Neural cell (in vitro differentiated cells): ENCODE measurements around the gene ZC2HC1B. TPM values are rescaled to one million over a fixed set of nuclear protein-coding genes. Genes with fewer than 3 reads are reported as not detected.

Experiments
- H2AFZ ChIP-seq: fragments of 200-600, 300-800 bp; sonication (generic), shearing (Covaris generic); 2 replicates; pipeline ENCODE4 v1.6.0; 2014; ENCODE audit warnings: low read depth, mild to moderate bottlenecking, antibody characterized with exemption, low read length, moderate library complexity
- H3F3A ChIP-seq: fragments of 200-600 bp; shearing (Covaris generic); 2 replicates; pipeline ENCODE4 v1.6.1; 2016; ENCODE audit warnings: mild to moderate bottlenecking, moderate library complexity, mixed read lengths, antibody characterized with exemption, low read length; ENCODE audit not compliant: insufficient read depth, poor library complexity, severe bottlenecking
- H3K27ac ChIP-seq: fragments of 200-600, 300-800 bp; sonication (generic), shearing (Covaris generic); 2 replicates; pipeline ENCODE4 v1.5.1; 2014; ENCODE audit warnings: mild to moderate bottlenecking, low read length, moderate library complexity
- H3K27me3 ChIP-seq: fragments of 300-800, 200-600 bp; sonication (generic), shearing (Covaris generic); 2 replicates; pipeline ENCODE4 v1.6.0; 2014; ENCODE audit warnings: mild to moderate bottlenecking, low read depth, low read length, moderate library complexity; ENCODE audit not compliant: insufficient read depth
- H3K36me3 ChIP-seq: fragments of 300-800, 200-600 bp; sonication (generic), shearing (Covaris generic); 2 replicates; pipeline ENCODE4 v1.5.1; 2014; ENCODE audit warnings: mild to moderate bottlenecking, antibody characterized with exemption, low read length, moderate library complexity; ENCODE audit not compliant: insufficient read depth
- H3K4me2 ChIP-seq: fragments of 300-800, 200-600 bp; sonication (generic), shearing (Covaris generic); 2 replicates; pipeline ENCODE4 v1.6.0; 2014; ENCODE audit warnings: mild to moderate bottlenecking, low read length
- H3K4me3 ChIP-seq: fragments of 300-800, 200-600 bp; sonication (generic), shearing (Covaris generic); 2 replicates; pipeline ENCODE4 v1.5.1; 2014; ENCODE audit warnings: mild to moderate bottlenecking, low read length, moderate library complexity
- H3K79me2 ChIP-seq: fragments of 200-600 bp; shearing (Covaris generic); replicated peaks from 2 replicates; pipeline ENCODE4 v1.6.0; 2014; ENCODE audit warnings: mild to moderate bottlenecking, low read length, moderate library complexity; ENCODE audit not compliant: insufficient read depth
- H3K9ac ChIP-seq: fragments of 300-800, 200-600 bp; sonication (generic), shearing (Covaris generic); 2 replicates; pipeline ENCODE4 v1.6.1; 2016; ENCODE audit warnings: mild to moderate bottlenecking, low read length, mixed read lengths
- H3K9me2 ChIP-seq: fragments of 200-600 bp; shearing (Covaris generic); 2 replicates; pipeline ENCODE4 v1.6.1; 2016; ENCODE audit warnings: mild to moderate bottlenecking, low read length, mixed read lengths; ENCODE audit not compliant: insufficient read depth
- H3K9me3 ChIP-seq: fragments of 200-600, 300-800 bp; sonication (generic), shearing (Covaris generic); 2 replicates; pipeline ENCODE4 v1.6.1; 2016; ENCODE audit warnings: mild to moderate bottlenecking, mixed run types, low read length, moderate library complexity, mixed read lengths
- H4K20me1 ChIP-seq: fragments of 200-600 bp; shearing (Covaris generic); 2 replicates; pipeline ENCODE4 v1.6.1; 2016; ENCODE audit warnings: mild to moderate bottlenecking, mixed run types; ENCODE audit not compliant: insufficient read depth
- CTCF ChIP-seq: fragments of 450-650 bp; IDR thresholded peaks from 2 replicates; pipeline ENCODE4 v1.5.1; 2014; ENCODE audit warnings: antibody characterized with exemption, mild to moderate bottlenecking, moderate library complexity; ENCODE audit not compliant: poor library complexity, severe bottlenecking
- EP300 ChIP-seq: fragments of 450-650 bp; conservative IDR thresholded peaks from 2 replicates; pipeline ENCODE4 v1.6.1; 2014; ENCODE audit warnings: antibody characterized with exemption, mild to moderate bottlenecking, moderate library complexity; ENCODE audit not compliant: poor library complexity, severe bottlenecking
- EZH2 ChIP-seq: fragments of 200-600, 300-800 bp; shearing (Covaris generic), sonication (generic); IDR thresholded peaks from 2 replicates; pipeline ENCODE4 v1.6.1; 2014; ENCODE audit warnings: antibody characterized with exemption, low read length, borderline replicate concordance, mild to moderate bottlenecking; ENCODE audit not compliant: insufficient read depth, poor library complexity, severe bottlenecking
- MXI1 ChIP-seq: fragments of 450-650 bp; conservative IDR thresholded peaks from 2 replicates; pipeline ENCODE4 v1.6.1; 2014; ENCODE audit warnings: antibody characterized with exemption, mild to moderate bottlenecking; ENCODE audit not compliant: poor library complexity, severe bottlenecking
- POLR2AphosphoS5 ChIP-seq: IDR thresholded peaks from 2 replicates; pipeline ENCODE4 v1.6.1; 2012
- RAD21 ChIP-seq: fragments of 450-650 bp; conservative IDR thresholded peaks from 2 replicates; pipeline ENCODE4 v1.6.1; 2014; ENCODE audit warnings: antibody characterized with exemption, mild to moderate bottlenecking, moderate library complexity
- REST ChIP-seq: IDR thresholded peaks from 2 replicates; pipeline ENCODE4 v1.6.1; 2012; ENCODE audit warnings: borderline replicate concordance
- SMC3 ChIP-seq: fragments of 450-650 bp; conservative IDR thresholded peaks from 2 replicates; pipeline ENCODE4 v1.6.1; 2014; ENCODE audit warnings: antibody characterized with exemption, mild to moderate bottlenecking, moderate library complexity; ENCODE audit not compliant: poor library complexity
- TAF1 ChIP-seq: IDR thresholded peaks from 2 replicates; pipeline ENCODE4 v1.6.1; 2012; ENCODE audit warnings: low read depth
- polyA plus RNA-seq: library from polyadenylated mRNA; depleted of rRNA; stranded (reverse); fragments of >200 nt; gene quantifications from 2 replicates; pipeline ENCODE4 v1.2.3, GENCODE V29; 2014

ZC2HC1B gene
- polyA plus RNA-seq, 1 donor from 2014 or later = not detected

GRCh38 chr6:143948208-143948607 is 83.9 kb downstream of the ZC2HC1B start:
- Histone ChIP-seq H2AFZ (no peak overlapping the region), H3K9me2 (no peaks in the 10 kb centered on the region), H3K4me3 (no peak overlapping the region), H3K27me3 (no peaks in the 10 kb centered on the region), H4K20me1 (no peaks in the 10 kb centered on the region), H3K36me3 (no peaks in the 10 kb centered on the region), H3K27ac (no peak overlapping the region), H3K4me2 (no peak overlapping the region), H3K79me2 (no peaks in the 10 kb centered on the region), H3F3A (no peaks in the 10 kb centered on the region), H3K9me3 (no peaks in the 10 kb centered on the region), H3K9ac (no peak overlapping the region)
- TF ChIP-seq EP300 (no peak), EZH2 (no peak), MXI1 (no peak), RAD21 (no peak), SMC3 (no peak), CTCF (no peak), POLR2AphosphoS5 (no peak), REST (no peak), TAF1 (no peak)

GRCh38 chr6:143949535-143949934 is 85.3 kb downstream of the ZC2HC1B start:
- H3F3A ChIP-seq = no peaks in the 10 kb centered on the region
- no peak overlapping the region for H2AFZ ChIP-seq
- no peaks in the 10 kb centered on the region for H3K9me2 ChIP-seq
- H3K36me3 ChIP-seq = no peaks in the 10 kb centered on the region
- H3K4me2 ChIP-seq = no peak overlapping the region
- no peaks in the 10 kb centered on the region for H3K27me3 ChIP-seq
- no peaks in the 10 kb centered on the region for H3K9me3 ChIP-seq
- H4K20me1 ChIP-seq = no peaks in the 10 kb centered on the region
- no peak overlapping the region for H3K27ac ChIP-seq
- no peak overlapping the region for H3K9ac ChIP-seq
- no peaks in the 10 kb centered on the region for H3K79me2 ChIP-seq
- TF ChIP-seq MXI1 (no peak), SMC3 (no peak), REST (no peak), CTCF (no peak)
- no peak overlapping the region for H3K4me3 ChIP-seq
